ENCODE data around the gene TEX2. TPM values are rescaled to one million over a fixed set of nuclear protein-coding genes. Genes with fewer than 3 reads are reported as not detected.

The TEX2 gene
- total RNA-seq, 1 experiment from 2014 or later, result 20.1 TPM

- POLR2A ChIA-PET, result interaction anchor here (0.9 kb wide), 1 partner anchor 105 kb away, joined by 3 read pairs; no protein-coding TSS in a partner anchor
- TF ChIP-seq POLR2AphosphoS5 (IDR thresholded peaks at IDR 0.05; ENCODE audit: low read depth, low read length), result no peak
- TF ChIP-seq SIN3A (IDR thresholded peaks at IDR 0.05; ENCODE audit: borderline replicate concordance, insufficient read depth, low read depth, low read length), result no peak
- TF ChIP-seq TCF7L2 (IDR thresholded peaks at IDR 0.05; ENCODE audit: low read depth, low read length), result no peak
- TF ChIP-seq CTCF (IDR thresholded peaks at IDR 0.05), result no peak
- TF ChIP-seq REST (IDR thresholded peaks at IDR 0.05; ENCODE audit: insufficient read depth in 1 of 2, low read depth in 2 of 2, low read length in 1 of 2), result no peak
- ATAC-seq (no peak), DNase-seq (ENCODE audit: low read depth, low spot score) (no peak)
- Histone ChIP-seq H3K27me3 (ENCODE audit: control insufficient read depth, insufficient read depth, low read length) (no peaks in the 10 kb centered on the region), H3K4me1 (ENCODE audit: control insufficient read depth, insufficient read depth, low read length) (no peaks in the 10 kb centered on the region), H3K4me3 (ENCODE audit: low read depth in 2 of 2, low read length in 2 of 2) (no peak overlapping the region), H3K9me3 (ENCODE audit: control insufficient read depth, insufficient read depth, low read depth, low read length) (no peaks in the 10 kb centered on the region), H3K36me3 (ENCODE audit: control insufficient read depth, insufficient read depth, low read length) (peaks cover under 1% of the 10 kb centered on the region; the same call in 1 of the 2 replicates), H3K27ac (ENCODE audit: low read length) (no peak overlapping the region)
- CTCF ChIA-PET, result interaction anchor here (0.5 to 2.2 kb wide), 12 partner anchors 10 to 233 kb away, joined by 3 to 66 read pairs (median 4); partner anchors contain the start of genes GH1 and ICAM2
- in situ Hi-C loops (cut with HindIII; ENCODE audit: low pct_unique_long_range_greater_than_20kb, low sequenced_read_pairs) (no loop called here), intact Hi-C loops (cut with micrococcal nuclease; ENCODE audit: unreplicated experiment) (loop anchor here (10.0 kb wide), 2 partner anchors 70 to 220 kb away; partner anchors contain the start of genes CSHL1 and GH1)
- BruUV-seq (replicated peaks), result no TSS peak
These were observed 128.7 kb downstream of the TEX2 start for GRCh38 chr17:64134216-64134970.

GRCh38 chr17:64133546-64134215, 129.4 kb downstream of the TEX2 start:
- intact Hi-C loops (cut with micrococcal nuclease; ENCODE audit: unreplicated experiment), result loop anchor here (1.0 to 10.0 kb wide), 3 partner anchors 69 to 219 kb away; partner anchors contain the start of genes CSHL1 and GH1
- Histone ChIP-seq H3K9me3 (ENCODE audit: control insufficient read depth, insufficient read depth, low read depth, low read length) (no peaks in the 10 kb centered on the region), H3K27ac (ENCODE audit: low read length) (no peak overlapping the region), H3K4me3 (ENCODE audit: low read depth in 2 of 2, low read length in 2 of 2) (no peak overlapping the region), H3K4me1 (ENCODE audit: control insufficient read depth, insufficient read depth, low read length) (no peaks in the 10 kb centered on the region), H3K27me3 (ENCODE audit: control insufficient read depth, insufficient read depth, low read length) (no peaks in the 10 kb centered on the region), H3K36me3 (ENCODE audit: control insufficient read depth, insufficient read depth, low read length) (peaks cover 3% of the 10 kb centered on the region; the same call in 1 of the 2 replicates)
- in situ Hi-C loops (cut with HindIII; ENCODE audit: low pct_unique_long_range_greater_than_20kb, low sequenced_read_pairs), result no loop called here
- ChIA-PET POLR2A (interaction anchor here (0.6 to 0.9 kb wide), 3 partner anchors 45 to 105 kb away, joined by 3 read pairs; no protein-coding TSS in a partner anchor), CTCF (interaction anchor here (0.5 to 2.2 kb wide), 14 partner anchors 10 to 232 kb away, joined by 3 to 66 read pairs (median 4); partner anchors contain the start of genes GH1 and ICAM2)
- DNase-seq (ENCODE audit: low read depth, low spot score) (peak; percentile 43), ATAC-seq (peak; percentile 31; the same call in 1 of the 2 replicates)
- BruUV-seq (replicated peaks), result no TSS peak
- TF ChIP-seq SIN3A (IDR thresholded peaks at IDR 0.05; ENCODE audit: borderline replicate concordance, insufficient read depth, low read depth, low read length) (no peak), CTCF (IDR thresholded peaks at IDR 0.05) (peak; percentile 65)

Measured in Panc1 (cell line).